ENCODE results near the gene ADARB1. TPM values are rescaled to one million over a fixed set of nuclear protein-coding genes. Genes with fewer than 3 reads are reported as not detected.

ADARB1 gene
- polyA plus RNA-seq, 12 donors: 22.6 to 43.0 (median 28.7) TPM; not detected in 1

DNA sequence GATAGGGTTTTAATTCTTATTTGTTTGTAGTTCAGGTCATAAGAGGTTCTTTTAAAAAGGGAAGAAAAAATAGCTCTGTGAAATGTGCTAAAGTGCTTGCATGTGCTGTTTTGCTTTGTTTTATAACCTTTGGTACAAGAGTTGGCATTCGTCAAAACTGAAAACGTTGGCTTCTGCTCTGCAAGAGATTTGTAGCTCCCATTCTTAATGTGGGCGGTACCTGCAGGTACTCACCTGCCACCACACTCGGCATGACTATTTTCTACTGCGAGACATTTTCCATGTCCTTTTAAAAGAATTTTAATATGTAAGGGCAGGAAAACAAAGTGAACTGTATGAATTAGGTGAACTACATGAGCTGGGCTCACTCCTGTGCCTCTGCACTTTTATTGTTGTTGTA, 92.6 kb downstream of the ADARB1 start:
- DNase-seq: no peak

DNA sequence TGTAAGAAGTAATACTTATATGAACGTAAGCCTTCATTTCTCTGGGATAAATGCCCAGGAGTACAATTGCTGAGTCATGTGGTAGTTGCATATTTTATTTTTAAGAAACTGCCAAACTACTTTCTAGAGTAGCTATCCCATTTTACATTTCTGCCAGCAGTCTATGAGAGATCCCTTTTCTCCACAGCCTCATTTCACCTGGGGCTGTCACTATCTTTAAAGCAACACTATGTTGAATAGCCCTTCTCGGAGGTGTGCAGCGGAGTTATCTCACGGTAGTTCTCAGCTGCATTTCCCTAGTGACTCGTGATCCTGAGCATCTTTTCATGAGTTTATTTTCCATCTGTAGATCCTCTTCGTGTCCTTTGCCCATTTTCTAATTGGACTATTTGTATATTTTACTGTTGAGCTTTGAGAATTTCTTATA, 93.4 kb downstream of the ADARB1 start:
- DNase-seq: peak; percentile 45

DNA sequence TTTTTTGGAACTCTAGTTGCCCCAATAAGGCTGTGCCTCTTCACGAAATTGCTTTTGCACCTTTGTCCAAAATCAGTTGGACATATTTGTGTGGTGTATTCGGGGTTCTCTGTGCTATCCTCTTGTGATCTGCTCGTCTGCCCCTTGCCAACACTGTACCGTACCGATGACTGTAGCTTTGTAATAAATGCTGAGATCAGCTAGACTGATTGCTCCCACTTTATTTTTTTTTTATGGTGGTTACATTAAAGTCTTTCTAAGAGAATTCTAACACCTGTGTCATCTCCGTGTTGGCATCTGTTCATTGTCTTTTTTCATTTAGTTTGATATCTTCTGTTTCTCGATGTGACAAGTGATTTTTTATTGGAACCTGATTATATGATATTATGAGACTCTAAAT, 94.1 kb downstream of the ADARB1 start:
- no peak for DNase-seq

DNA sequence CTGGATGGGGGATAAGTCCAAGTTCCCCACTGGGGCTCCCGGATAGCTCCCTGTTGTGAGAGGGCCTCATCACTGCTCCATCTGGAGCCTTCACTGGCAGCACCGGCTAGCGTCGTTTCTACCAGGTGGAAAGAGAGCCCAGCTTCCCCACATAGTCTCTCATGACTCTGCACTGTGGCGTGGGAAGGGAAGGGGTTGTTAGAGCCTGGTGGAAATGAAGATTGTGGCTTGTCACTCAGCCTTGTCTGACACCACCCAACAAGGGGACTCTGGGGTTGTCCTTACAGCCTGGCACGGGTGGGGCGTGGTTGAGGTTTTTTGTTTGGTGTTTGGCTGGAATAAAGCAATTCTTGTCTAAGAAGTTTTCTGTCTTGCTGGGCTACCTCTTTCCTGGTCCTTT, 94.6 kb downstream of the ADARB1 start:
- DNase-seq: no peak

DNA sequence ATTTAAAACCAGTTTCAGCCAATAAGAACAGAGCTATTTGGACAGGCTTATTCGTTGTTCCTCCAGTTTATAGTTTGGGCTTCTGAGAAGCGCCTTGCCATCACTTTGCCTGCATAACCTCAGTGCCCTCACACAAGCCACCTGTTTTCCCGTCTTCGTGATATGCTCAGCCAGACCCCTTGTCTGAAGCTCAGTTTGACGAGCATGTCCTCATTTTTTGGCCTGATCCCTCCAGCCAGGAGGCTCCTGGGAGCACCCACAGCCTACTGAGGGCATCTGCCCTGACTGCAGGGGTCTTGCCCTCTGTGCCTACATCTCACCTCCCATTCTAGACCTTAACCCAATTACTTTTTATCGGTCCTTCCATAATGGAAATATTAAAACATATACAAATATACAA, 95.3 kb downstream of the ADARB1 start:
- DNase-seq: no peak

DNA sequence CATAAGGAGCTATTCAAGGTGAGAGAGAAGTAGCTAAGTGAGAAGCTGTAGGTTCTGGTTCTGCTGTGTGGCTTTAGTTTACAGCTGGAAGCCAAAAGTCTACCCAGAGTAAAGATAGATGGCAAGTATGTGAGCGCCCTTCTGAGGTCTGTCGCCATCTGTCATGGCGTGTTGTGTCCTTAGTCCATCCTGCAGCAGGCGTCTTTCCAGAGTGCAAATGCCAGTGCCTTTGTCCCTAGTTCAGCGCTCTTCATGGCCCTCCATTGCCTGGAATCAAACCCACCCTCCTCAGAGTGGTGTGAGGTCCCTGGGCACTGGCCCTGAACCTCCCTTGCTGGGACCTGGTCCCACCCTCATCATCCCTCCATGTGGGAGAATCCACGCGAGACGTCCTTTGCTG, 96.6 kb downstream of the ADARB1 start:
- DNase-seq: no peak

DNA sequence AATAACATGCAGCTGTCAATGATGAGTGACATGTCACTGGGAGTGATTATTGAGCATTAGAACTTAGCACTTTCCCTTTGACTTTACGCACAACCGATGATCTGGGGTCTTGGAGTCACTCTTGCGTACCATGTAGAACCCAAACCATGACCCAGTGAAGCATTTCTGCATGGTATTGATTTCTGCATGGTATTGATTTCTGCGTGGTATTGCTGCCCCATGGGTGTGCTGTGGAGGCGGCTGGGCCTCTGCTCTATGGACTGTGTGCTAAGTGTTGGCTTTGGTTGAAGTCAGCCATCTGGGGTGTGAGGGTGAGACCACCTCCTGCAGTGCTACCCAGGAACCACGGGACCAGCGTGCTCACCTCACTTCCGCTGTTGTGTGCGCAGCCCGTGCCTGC, 98.0 kb downstream of the ADARB1 start:
- no peak for DNase-seq

DNA sequence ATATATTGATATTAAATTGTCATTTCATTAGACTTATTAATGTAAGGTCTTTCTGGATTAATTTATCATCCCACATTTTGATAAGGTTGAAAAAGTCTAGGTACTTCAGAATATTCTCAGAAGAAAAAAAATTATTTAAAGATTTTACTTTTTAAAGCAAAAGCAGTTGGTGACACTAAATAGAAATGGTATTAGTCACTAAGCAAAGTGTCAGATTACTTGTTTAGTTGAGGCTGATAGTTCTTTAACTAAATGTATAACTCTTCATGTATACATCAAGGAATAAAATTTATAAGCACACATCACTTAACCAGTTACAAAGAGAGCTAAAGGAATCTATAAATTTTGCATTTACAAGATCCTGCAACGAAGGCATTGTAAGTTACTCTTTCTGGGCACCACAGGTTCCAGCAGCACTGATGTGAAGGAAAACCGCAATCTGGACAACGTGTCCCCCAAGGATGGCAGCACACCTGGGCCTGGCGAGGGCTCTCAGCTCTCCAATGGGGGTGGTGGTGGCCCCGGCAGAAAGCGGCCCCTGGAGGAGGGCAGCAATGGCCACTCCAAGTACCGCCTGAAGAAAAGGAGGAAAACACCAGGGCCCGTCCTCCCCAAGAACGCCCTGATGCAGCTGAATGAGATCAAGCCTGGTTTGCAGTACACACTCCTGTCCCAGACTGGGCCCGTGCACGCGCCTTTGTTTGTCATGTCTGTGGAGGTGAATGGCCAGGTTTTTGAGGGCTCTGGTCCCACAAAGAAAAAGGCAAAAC, 101.1 kb downstream of the ADARB1 start:
- no peak for DNase-seq

DNA sequence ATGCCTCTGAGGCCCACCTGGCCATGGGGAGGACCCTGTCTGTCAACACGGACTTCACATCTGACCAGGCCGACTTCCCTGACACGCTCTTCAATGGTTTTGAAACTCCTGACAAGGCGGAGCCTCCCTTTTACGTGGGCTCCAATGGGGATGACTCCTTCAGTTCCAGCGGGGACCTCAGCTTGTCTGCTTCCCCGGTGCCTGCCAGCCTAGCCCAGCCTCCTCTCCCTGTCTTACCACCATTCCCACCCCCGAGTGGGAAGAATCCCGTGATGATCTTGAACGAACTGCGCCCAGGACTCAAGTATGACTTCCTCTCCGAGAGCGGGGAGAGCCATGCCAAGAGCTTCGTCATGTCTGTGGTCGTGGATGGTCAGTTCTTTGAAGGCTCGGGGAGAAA, 101.8 kb downstream of the ADARB1 start:
- no peak for DNase-seq

DNA sequence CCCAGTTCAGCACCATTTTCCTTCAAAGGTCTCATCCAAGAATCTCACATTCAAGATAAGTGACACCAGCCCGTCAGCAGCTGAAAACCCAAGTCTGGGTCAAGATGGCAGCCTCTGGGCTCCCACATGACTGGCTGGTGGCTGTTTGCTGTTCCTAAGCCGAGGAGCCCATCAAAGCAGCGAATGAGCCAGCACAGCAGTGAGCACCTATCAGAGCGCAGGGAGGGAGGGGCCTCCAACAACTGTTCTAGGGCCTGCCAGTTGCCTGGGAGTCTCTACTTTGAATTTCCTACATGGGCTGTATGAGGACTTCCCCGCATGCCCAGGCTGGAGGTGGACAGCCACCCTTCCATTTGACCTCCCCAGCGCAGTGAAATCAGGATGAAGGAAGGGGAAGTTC, 102.7 kb downstream of the ADARB1 start:
- no peak for DNase-seq

DNA sequence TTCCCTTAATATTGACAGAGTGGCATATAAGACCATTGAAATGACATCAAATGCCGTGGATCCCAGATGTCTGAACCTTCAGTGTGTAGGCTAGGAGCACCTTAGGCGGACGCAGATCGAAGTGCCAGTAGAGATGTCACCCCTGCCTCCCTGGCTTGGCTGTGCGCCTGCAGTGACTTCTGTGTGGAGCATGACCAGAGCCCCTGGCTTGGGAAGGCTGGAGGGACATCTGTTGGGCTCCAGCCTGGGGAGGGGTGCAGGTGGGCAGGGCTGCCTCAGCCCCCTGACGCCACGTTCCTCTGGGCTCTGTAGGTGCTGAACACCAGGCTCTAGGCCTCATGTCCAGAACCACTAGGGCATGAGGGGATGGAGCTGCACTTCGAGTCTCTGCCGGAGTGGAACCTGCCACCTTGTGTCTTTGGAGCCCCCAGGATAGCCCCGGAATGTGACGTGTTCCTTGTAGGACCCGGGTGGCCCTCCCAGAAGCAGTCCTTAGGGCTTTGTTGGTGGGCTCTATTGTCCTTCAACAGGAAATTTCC, 103.8 kb downstream of the ADARB1 start:
- no peak for DNase-seq

DNA sequence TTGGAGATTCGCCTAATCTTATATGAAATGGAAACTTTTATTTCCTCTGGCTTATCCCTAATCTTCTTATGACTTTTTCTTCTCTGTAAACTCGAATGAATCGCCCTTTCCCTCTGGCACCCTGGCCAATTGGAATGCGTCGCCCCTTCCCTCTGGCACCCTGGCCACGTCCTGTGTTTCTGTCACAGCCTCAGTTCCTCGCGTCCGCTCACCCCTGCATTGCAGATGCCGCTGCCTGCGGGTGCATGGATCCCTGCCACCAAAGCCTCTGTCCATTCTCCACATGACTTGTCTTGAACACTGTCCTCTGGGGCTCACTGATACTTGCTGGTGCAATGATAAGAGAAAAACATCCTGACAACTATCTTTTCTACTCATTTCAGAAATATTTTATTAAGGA, 104.6 kb downstream of the ADARB1 start:
- no peak for DNase-seq

DNA sequence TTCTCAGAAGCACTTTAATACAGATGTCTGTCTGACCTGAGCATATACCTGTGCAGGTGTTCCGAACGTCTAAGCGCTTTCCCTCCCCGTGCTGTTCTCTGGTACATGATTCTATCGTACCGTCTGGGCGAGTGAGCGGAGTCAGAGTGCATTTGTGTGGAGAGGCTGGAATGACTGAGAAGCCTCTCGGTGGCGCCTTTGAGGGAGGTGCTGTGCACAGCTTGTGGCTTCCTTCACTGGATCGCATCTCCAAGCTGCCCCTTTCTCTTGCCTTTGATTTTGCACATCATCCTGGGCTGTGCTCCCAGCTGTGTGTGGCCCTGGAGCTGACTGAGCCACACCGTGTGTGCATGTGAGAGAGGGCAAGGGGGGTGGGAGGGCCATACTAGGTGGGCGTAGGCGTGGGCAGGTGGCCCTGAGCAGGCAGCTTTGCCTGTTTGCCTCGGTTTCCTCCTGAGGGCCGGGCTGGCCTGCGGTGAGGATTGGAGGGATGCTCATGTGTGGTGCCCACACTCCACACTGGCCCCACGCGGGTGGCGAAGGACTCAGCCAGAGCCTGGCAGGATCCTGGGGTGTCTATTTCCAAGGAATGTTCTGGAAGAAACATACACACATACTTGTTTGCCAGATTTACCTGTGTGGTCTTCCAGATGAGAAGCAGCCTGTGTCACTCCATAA, 105.3 kb downstream of the ADARB1 start:
- DNase-seq: no peak

DNA sequence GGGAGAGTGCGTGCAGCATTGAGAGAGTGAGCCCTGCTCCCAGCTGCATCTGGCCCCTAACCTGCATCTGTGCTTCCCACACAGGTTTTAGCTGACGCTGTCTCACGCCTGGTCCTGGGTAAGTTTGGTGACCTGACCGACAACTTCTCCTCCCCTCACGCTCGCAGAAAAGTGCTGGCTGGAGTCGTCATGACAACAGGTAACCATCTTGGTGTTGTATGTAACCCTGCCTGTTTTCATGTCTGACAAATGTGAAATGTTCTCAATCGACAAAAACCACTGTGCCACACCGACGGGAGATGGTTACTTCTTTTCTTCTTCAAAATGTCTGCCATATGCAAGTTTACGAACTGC, 105.8 kb downstream of the ADARB1 start:
- no peak for DNase-seq

DNA sequence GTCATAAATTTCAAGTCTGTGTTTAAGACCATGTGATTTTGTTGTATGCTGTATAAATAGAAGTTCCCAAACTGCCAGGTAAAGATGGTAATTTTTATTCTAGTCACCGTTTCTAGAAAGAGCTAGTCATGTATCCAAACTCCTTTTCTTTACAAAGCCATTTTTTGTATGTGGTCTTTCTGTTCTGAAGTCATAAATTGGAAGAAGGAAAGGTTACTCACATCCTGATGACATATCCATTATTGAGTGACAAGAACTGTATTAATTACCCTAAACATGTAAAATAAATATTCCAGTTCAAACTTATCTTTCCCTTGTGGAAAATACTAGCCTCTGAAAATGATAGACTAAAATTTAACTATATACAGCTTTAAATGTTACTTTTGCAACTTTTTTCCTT, 108.6 kb downstream of the ADARB1 start:
- DNase-seq: no peak

DNA sequence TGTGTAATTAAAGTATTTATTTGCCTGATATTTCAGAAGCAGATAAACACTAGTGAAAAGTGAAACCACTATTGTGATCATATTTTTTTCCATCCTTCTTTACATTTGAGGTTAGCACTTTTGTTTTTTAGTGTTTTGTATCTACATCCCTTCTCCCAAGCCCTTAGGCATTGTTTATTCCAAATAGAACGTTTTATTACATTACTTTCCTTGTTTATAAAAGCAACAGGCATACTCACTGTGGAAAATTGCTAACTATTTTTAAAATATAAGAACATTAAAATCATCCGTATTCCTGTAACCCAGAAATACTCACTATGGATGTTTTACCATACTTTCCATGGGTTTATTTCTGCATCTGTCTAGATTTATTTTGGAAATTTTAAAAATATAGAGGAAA, 109.5 kb downstream of the ADARB1 start:
- no peak for DNase-seq

DNA sequence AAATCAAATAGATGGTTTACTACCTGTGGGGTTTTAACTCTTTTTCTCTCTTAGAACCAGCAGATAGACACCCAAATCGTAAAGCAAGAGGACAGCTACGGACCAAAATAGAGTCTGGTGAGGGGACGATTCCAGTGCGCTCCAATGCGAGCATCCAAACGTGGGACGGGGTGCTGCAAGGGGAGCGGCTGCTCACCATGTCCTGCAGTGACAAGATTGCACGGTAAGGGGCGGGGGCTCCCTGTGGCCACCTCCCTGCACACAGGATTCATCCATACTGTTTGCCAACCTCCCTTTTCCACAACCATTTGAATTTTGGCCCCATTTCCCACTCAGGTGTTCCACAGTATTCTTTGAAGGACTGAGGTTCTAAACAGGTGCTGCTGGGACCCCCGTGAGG, 110.5 kb downstream of the ADARB1 start:
- no peak for DNase-seq

DNA sequence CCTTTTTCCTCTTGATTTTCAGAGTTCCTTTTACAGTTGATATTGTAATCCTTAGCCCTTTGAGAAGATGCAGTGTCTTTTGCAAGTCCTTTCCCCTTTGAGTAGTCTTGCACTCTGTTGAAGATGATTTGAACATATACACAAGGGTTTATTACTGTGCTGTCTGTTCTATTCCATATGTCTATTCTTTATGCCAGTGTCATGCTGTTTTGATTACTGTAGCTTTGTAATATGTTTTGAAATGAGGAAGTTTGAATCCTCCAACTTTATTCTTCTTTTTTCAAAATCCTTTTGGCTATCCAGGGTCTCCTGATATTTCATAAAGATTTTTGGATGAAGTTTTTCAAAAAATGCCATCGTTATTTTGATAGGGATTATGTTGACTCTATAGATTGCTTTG, 112.3 kb downstream of the ADARB1 start:
- DNase-seq: no peak

DNA sequence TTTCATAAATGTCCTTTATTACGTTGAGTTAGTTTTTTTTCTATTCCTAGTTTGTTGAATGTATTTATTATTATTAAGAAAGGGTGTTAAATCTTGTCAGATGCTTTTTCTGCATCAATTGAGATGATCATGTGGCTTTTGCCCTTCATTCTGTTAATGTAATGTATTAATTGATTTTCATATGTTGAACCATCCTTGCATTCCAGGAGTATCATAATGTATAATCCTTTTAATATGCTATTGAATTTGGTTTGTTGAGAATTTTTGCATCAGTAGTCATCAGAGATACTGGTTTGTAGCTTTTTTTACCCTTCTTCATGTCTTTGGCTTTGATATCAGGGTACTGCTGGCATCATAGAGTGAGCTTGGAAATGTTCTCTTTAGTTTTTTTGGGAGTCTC, 113.3 kb downstream of the ADARB1 start:
- DNase-seq: no peak

DNA sequence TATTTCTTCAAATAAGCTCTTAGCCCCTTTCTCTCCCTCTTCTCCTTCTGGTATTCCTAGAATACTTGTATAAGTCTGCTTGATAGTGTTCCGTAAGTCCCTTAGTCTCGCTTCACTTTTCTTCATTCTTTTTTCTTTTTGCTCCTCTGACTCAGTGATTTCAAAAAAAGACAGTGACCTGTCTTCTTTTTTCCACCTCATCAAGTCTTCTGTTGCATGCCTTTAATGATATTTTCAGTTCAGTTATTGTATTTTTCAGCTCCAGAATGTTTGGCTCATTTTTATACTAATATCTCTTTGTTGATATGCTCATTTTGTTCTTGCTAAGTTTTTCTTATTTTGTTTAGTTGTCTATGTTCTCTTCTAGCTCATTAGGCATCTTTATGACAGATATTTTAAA, 115.6 kb downstream of the ADARB1 start:
- no peak for DNase-seq

DNA sequence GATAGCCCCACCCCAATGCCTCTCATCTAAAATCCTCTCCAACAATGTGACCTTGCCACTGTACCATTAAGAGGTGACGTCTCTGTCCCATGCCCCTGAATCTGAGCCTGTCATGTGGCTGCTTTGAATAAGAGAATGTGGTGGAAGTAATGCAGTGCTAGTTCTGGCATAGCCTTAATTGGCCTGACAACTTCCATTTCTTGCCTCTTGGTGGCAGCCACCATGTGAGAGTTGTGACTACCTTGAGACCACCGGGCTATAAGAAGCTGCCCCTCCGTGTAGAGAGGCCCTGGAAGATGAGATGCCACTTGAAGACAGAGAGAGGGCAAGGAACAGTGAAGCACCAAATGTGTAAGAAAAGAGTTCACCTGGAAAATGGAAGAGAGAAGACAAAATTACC, 118.0 kb downstream of the ADARB1 start:
- DNase-seq: no peak

DNA sequence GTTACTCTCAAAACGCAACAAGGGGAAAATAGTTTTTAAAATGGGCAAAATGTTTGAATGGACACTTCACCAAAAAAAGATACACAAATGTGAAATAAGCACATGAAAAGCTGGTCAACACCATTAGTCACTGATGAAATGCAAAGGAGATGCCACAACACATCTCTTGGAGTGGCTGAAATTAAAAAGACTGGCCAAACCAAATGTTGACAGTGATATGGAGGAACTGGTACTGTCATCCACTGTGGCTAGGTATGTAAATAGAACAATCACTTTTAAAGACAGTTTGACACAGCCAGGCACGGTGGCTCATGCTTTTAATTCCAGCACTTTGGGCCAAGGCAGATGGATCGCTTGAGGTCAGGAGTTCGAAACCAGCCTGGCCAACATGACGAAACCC, 122.2 kb downstream of the ADARB1 start:
- no peak for DNase-seq

DNA sequence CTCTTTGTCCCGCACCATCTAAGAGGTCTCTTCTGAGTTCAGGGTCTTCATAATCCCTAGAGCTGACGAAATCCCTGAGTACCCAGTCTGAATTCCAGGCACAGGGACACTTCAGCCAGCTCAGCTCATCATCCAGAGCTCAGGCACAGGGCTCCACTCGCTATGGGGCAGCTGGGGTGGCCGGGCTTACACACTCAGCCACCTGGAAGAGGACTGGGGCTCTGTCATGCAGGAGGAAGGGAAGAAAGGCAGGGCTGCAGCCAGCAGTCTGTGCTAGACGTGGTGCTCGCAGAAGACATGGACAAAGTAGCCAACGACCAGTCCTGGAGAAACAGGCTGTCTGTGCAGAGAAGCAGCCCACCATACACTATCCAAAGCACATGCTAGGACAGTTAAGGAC, 124.8 kb downstream of the ADARB1 start:
- no peak for DNase-seq

DNA sequence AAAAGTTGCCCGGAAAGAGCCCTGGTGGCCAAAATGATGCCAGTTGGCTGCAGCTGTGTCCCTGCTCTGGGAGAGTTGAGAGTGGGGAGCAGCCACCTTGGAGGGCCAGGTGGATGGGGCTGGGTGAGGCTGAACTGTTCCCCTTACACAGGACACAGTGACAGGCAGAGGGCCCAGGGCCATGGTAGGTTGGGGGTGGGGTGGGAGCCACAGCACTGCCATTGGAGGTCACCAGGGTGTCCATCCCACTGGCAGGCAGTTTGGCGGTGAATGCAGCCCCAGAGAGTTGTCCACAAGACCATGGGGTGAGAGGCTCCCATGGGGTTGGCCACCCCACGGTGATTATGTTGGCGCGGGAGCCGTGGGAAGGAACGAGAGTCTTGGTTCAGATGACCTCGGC, 125.7 kb downstream of the ADARB1 start:
- DNase-seq: no peak
